CD14-positive monocyte (primary cell): ENCODE results near the gene PRDM11. TPM values are rescaled to one million over a fixed set of nuclear protein-coding genes. Genes with fewer than 3 reads are reported as not detected.

Source experiments
- DNase-seq, 3 donors: peaks; one replicate each; pipeline ENCODE4 v3.0.0-alpha.2; 2011 to 2022
- H2AFZ ChIP-seq: 2 replicates; pipeline ENCODE4 v1.6.0; 2012; ENCODE audit warnings: mild to moderate bottlenecking, low read depth, low read length, inconsistent platforms; ENCODE audit not compliant: insufficient read depth, poor library complexity, severe bottlenecking
- H3K27ac ChIP-seq, 2 donors: 1 replicate in 1 of 2; 2 replicates in 1 of 2; pipeline ENCODE4 v1.5.1; 2012 to 2013; ENCODE audit warnings: low read length in 2 of 2, control low read depth in 1 of 2, inconsistent platforms in 1 of 2, low read depth in 1 of 2, mild to moderate bottlenecking in 1 of 2
- H3K27me3 ChIP-seq, 2 donors: one replicate each; pipeline versions ENCODE4 v1.6.0 to v1.6.1; 2011 to 2013; ENCODE audit warnings: low read length in 2 of 2; ENCODE audit not compliant: control insufficient read depth in 2 of 2, insufficient read depth in 2 of 2
- H3K36me3 ChIP-seq, 2 donors: replicated peaks in 1 of 2; 1 replicate in 1 of 2; 2 replicates in 1 of 2; pipeline versions ENCODE4 v1.5.1 to v1.6.1; 2012 to 2013; ENCODE audit warnings: low read length in 2 of 2, control low read depth in 1 of 2, inconsistent platforms in 1 of 2, mild to moderate bottlenecking in 1 of 2; ENCODE audit not compliant: insufficient read depth in 2 of 2, control insufficient read depth in 1 of 2
- H3K4me1 ChIP-seq, 2 donors: 1 replicate in 1 of 2; 2 replicates in 1 of 2; pipeline versions ENCODE4 v1.5.1 to v1.6.1; 2012 to 2013; ENCODE audit warnings: low read length in 2 of 2, control low read depth in 1 of 2, inconsistent platforms in 1 of 2, mild to moderate bottlenecking in 1 of 2, moderate library complexity in 1 of 2; ENCODE audit not compliant: insufficient read depth in 2 of 2, control insufficient read depth in 1 of 2
- H3K4me2 ChIP-seq: replicated peaks from 2 replicates; pipeline ENCODE3; 2012; ENCODE audit warnings: low read length, moderate library complexity, mild to moderate bottlenecking; ENCODE audit not compliant: poor library complexity, severe bottlenecking; ENCODE audit errors: extremely low read depth
- H3K4me3 ChIP-seq, 3 experiments: fragments of 200-600 bp in 1 of 3; sonication (generic) in 1 of 3; replicated peaks in 1 of 3; 1 replicate in 2 of 3; 2 replicates in 1 of 3; pipeline ENCODE4 v1.5.1; 2011 to 2013; ENCODE audit warnings: low read length in 3 of 3, mild to moderate bottlenecking in 3 of 3, control low read depth in 2 of 3, low read depth in 2 of 3, inconsistent platforms in 1 of 3, moderate library complexity in 1 of 3
- H3K79me2 ChIP-seq: 2 replicates; pipeline ENCODE4 v1.6.0; 2012; ENCODE audit warnings: mild to moderate bottlenecking, control low read depth, inconsistent platforms, low read length, moderate library complexity; ENCODE audit not compliant: insufficient read depth
- H3K9ac ChIP-seq: 2 replicates; pipeline ENCODE4 v1.6.0; 2017; ENCODE audit warnings: low read length, mild to moderate bottlenecking; ENCODE audit not compliant: insufficient read depth, poor library complexity, severe bottlenecking
- H3K9me3 ChIP-seq, 2 donors: replicated peaks in 1 of 2; 1 replicate in 1 of 2; 2 replicates in 1 of 2; pipeline versions ENCODE4 v1.5.1 to v1.6.1; 2012 to 2013; ENCODE audit warnings: low read length in 2 of 2, control low read depth in 1 of 2; ENCODE audit not compliant: control insufficient read depth in 1 of 2, insufficient read depth in 1 of 2
- H4K20me1 ChIP-seq: 2 replicates; pipeline ENCODE4 v1.6.0; 2012; ENCODE audit warnings: mild to moderate bottlenecking, low read length, control low read depth, moderate library complexity; ENCODE audit not compliant: insufficient read depth
- H3K27ac Mint-ChIP-seq, 7 donors: one replicate each; pipeline ENCODE4 v1.8.0; 2020; ENCODE audit warnings: mild to moderate bottlenecking in 7 of 7, mixed read lengths in 7 of 7, moderate library complexity in 6 of 7, inconsistent platforms in 2 of 7
- H3K27me3 Mint-ChIP-seq, 3 donors: one replicate each; pipeline ENCODE4 v1.8.0; 2021 to 2022; ENCODE audit warnings: low read depth in 3 of 3, mild to moderate bottlenecking in 3 of 3, mixed read lengths in 3 of 3, moderate library complexity in 3 of 3, inconsistent platforms in 1 of 3
- H3K36me3 Mint-ChIP-seq, 2 donors: one replicate each; pipeline ENCODE4 v1.8.0; 2020; ENCODE audit warnings: mixed read lengths in 2 of 2, inconsistent platforms in 1 of 2, mild to moderate bottlenecking in 1 of 2
- H3K4me1 Mint-ChIP-seq: one replicate; pipeline ENCODE4 v1.8.0; 2020; ENCODE audit warnings: mild to moderate bottlenecking, mixed read lengths
- H3K4me3 Mint-ChIP-seq, 2 donors: one replicate each; pipeline ENCODE4 v1.8.0; 2020; ENCODE audit warnings: mild to moderate bottlenecking in 2 of 2, mixed read lengths in 2 of 2, moderate library complexity in 1 of 2
- H3K9me3 Mint-ChIP-seq, 7 donors: one replicate each; pipeline ENCODE4 v1.8.0; 2020 to 2022; ENCODE audit warnings: mixed read lengths in 7 of 7, mild to moderate bottlenecking in 6 of 7, moderate library complexity in 6 of 7, inconsistent platforms in 2 of 7
- CTCF ChIP-seq: fragments of 200-600 bp; IDR thresholded peaks from one replicate; pipeline ENCODE4 v1.8.0; 2022; ENCODE audit warnings: antibody characterized with exemption, mild to moderate bottlenecking
- WGBS: methylation state at CpG from one replicate; pipeline ENCODE4 v1.1.5; 2013; ENCODE audit warnings: missing lambda C conversion rate; ENCODE audit not compliant: insufficient coverage; 5-methylcytosine and 5-hydroxymethylcytosine counted together
- intact Hi-C, 2 donors: fragments of 100-400 bp; cut with micrococcal nuclease; formaldehyde crosslinking; loops; one replicate each; pipeline versions ENCODE4 v1.15.0 to v1.15.1; 2023
- polyA plus RNA-seq, 3 donors: library from polyadenylated mRNA; depleted of rRNA in 1 of 3; unstranded in 2 of 3; stranded (reverse) in 1 of 3; fragments of 300-500 nt in 2 of 3; fragments of >200 nt in 1 of 3; fragmentation: Illumina TruSeq in 2 of 3; gene quantifications; 1 replicate in 2 of 3; 2 replicates in 1 of 3; pipeline ENCODE4 v1.2.3, GENCODE V29; 2012 to 2021

PRDM11 gene
- polyA plus RNA-seq, 3 donors = 0.48 to 1.8 TPM; not detected in 1

GRCh38 chr11:45145083-45145378 is 1.4 kb upstream of the PRDM11 start:
- H3K4me3 ChIP-seq = no peak overlapping the region
- DNase-seq = no peak
- H3K9me3 ChIP-seq = peaks cover 0 to 4% of the 10 kb centered on the region in 2 donors
- H3K4me3 Mint-ChIP-seq = peak overlapping the region in 1 of 2 donors; percentile 92
- H3K27ac Mint-ChIP-seq = no peak overlapping the region
- H3K36me3 ChIP-seq = no peaks in the 10 kb centered on the region
- no peak overlapping the region for H3K9ac ChIP-seq
- peaks cover 37 to 46% (median 40%) of the 10 kb centered on the region in 3 donors for H3K27me3 Mint-ChIP-seq
- H3K4me1 Mint-ChIP-seq = peaks cover 25% of the 10 kb centered on the region
- no peaks in the 10 kb centered on the region for H4K20me1 ChIP-seq
- H3K27ac ChIP-seq = no peak overlapping the region
- peaks cover 11 to 27% of the 10 kb centered on the region in 2 donors for H3K27me3 ChIP-seq
- intact Hi-C loops = no loop called here
- H3K79me2 ChIP-seq = peaks cover 7% of the 10 kb centered on the region
- H3K4me2 ChIP-seq = no peak overlapping the region
- peaks cover 0 to 2% of the 10 kb centered on the region in 2 donors for H3K36me3 Mint-ChIP-seq
- H3K4me1 ChIP-seq = peaks cover 19% of the 10 kb centered on the region in 2 donors
- H3K9me3 Mint-ChIP-seq = peaks cover 0 to 8% (median 0%) of the 10 kb centered on the region in 7 donors
- no peak for TF ChIP-seq CTCF
- 61% methylated on average over 2 of the region's 3 CpGs for WGBS
- no peak overlapping the region for H2AFZ ChIP-seq

GRCh38 chr11:45145379-45146071 is 914 bp upstream of the PRDM11 start:
- Histone ChIP-seq H3K27me3 (peaks cover 11 to 27% of the 10 kb centered on the region in 2 donors), H2AFZ (peak overlapping the region; percentile 75), H3K9ac (peak overlapping the region; percentile 82), H3K4me1 (peaks cover 19% of the 10 kb centered on the region in 2 donors), H4K20me1 (no peaks in the 10 kb centered on the region), H3K4me3 (peak overlapping the region; percentile 75 to 86 (median 78)), H3K79me2 (peaks cover 7% of the 10 kb centered on the region), H3K9me3 (peaks cover 0 to 4% of the 10 kb centered on the region in 2 donors), H3K4me2 (peak overlapping the region; percentile 94), H3K36me3 (no peaks in the 10 kb centered on the region), H3K27ac (no peak overlapping the region)
- Mint-ChIP-seq H3K4me1 (peaks cover 27% of the 10 kb centered on the region), H3K4me3 (peak overlapping the region; percentile 84 to 92), H3K9me3 (peaks cover 0 to 8% (median 0%) of the 10 kb centered on the region in 7 donors), H3K36me3 (peaks cover 0 to 2% of the 10 kb centered on the region in 2 donors), H3K27me3 (peaks cover 35 to 46% (median 39%) of the 10 kb centered on the region in 3 donors), H3K27ac (peak overlapping the region; percentile 51 to 87 (median 82))
- no peak for TF ChIP-seq CTCF
- intact Hi-C loops = no loop called here
- 41% methylated on average over 19 of the region's 23 CpGs for WGBS
- DNase-seq = peak in 2 of 3 donors; percentile 11 to 24
